ENCODE data around the gene OR5B21.

GRCh38 chr11:58504232-58504631, 3.7 kb downstream of the OR5B21 start:
- TF ChIP-seq CTCF (IDR thresholded peaks at IDR 0.05) (no peak), POLR2A (IDR thresholded peaks at IDR 0.05) (no peak)

Data from heart left ventricle (tissue), 13 donors.